ENCODE measurements around the gene TSGA10IP. TPM values are rescaled to one million over a fixed set of nuclear protein-coding genes. Genes with fewer than 3 reads are reported as not detected.

The TSGA10IP gene
- total and polyA plus RNA-seq, 9 donors = 0.09 to 0.19 (median 0.09) TPM; not detected in 4

DNA sequence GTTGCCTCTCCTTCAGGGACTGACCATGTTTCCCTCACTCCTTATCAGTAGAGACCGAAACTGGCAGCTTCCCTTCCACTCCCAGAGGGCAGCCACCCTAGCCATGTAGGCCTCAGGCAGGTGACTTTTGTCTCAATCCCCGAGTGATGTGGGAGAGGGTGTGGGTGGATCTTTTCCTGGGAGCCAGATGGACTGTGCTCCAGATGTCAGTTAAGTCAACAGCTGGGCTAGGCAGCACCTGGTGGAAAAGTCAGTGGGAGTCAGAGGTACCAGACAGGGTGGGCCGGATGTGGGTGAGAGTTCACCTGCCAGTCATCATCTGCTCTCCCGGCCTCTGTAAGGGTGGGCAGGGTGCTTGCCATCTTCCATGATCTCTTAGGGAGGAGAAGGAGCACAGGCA is 58.9 kb downstream of the TSGA10IP start:
- WGBS (ENCODE audit: insufficient coverage) = 90% methylated on average over 2 of the region's 4 CpGs
- H3K27ac ChIP-seq (ENCODE audit: low read length) = no peak overlapping the region
- peaks cover 4% of the 10 kb centered on the region for H3K27me3 ChIP-seq (ENCODE audit: control insufficient read depth, insufficient read depth, low read length)
- H3K4me1 ChIP-seq (ENCODE audit: control insufficient read depth, insufficient read depth, low read length) = peaks cover 18% of the 10 kb centered on the region
- peaks cover 34% of the 10 kb centered on the region for H3K36me3 ChIP-seq (ENCODE audit: control insufficient read depth, insufficient read depth, low read length)
- no peaks in the 10 kb centered on the region for H3K9me3 ChIP-seq (replicated peaks; ENCODE audit: control insufficient read depth, low read depth, low read length)
- DNase-seq = no peak
- H3K4me3 ChIP-seq (ENCODE audit: low read length) = no peak overlapping the region

DNA sequence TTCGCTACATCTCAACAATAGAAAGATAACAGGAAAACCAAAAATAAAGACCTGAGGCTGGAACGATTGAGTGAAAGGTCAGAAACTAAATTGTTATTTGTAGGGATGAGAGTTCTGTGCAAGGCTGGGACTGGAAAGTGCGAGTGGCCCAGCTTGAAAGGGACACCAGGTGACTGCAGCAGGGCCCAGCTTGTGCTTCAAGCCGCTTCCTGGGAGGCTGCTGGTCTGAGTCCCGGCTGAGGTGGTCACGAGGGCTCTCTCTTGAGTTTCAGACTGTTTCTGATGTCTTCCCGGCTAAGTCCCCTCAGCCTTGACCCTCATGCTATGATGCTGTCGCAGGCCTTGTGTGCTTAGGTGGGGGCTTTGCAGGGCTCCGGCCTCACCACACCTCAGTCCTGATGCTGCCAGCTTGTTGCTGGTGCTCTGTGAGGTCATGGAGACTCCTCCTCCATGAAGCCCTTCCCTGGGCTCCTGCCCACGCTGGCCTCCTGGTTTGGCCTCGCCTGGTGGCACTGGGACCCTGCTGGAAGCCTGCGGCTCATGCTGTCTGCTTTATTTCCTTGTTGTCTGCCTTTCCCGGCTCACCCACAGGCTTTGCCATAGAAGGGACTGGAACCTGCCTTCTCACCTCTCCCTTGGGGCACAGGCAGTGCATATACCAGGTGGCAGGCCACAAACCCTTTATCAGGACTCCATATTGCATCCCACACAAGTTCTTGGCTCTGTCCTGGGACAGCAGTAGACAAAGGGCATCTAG is 61.0 kb downstream of the TSGA10IP start:
- DNase-seq = no peak
- Histone ChIP-seq H3K27me3 (ENCODE audit: control insufficient read depth, insufficient read depth, low read length) (peaks cover 23% of the 10 kb centered on the region), H3K9me3 (replicated peaks; ENCODE audit: control insufficient read depth, low read depth, low read length) (no peaks in the 10 kb centered on the region), H3K36me3 (ENCODE audit: control insufficient read depth, insufficient read depth, low read length) (peaks cover 21% of the 10 kb centered on the region), H3K4me1 (ENCODE audit: control insufficient read depth, insufficient read depth, low read length) (peaks cover 11% of the 10 kb centered on the region), H3K4me3 (ENCODE audit: low read length) (no peak overlapping the region), H3K27ac (ENCODE audit: low read length) (no peak overlapping the region)
- WGBS (ENCODE audit: insufficient coverage) = 77% methylated on average over 11 of the region's 13 CpGs

DNA sequence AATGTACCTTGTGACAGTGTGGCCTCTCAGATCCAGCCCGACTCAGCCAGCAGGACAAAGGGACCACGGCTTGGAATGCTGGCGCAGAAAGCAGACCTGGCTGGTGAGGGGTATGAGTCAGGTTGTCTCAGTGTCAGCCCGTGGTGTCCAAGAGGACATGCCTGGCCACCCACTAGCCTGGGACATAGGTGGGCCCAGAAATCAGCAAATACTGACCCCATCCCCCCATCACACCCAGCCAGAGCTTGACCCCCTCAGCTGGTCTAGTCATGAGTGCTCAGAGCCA is 61.6 kb downstream of the TSGA10IP start:
- Histone ChIP-seq H3K9me3 (replicated peaks; ENCODE audit: control insufficient read depth, low read depth, low read length) (no peaks in the 10 kb centered on the region), H3K27ac (ENCODE audit: low read length) (no peak overlapping the region), H3K4me1 (ENCODE audit: control insufficient read depth, insufficient read depth, low read length) (peaks cover 10% of the 10 kb centered on the region), H3K27me3 (ENCODE audit: control insufficient read depth, insufficient read depth, low read length) (peaks cover 28% of the 10 kb centered on the region), H3K36me3 (ENCODE audit: control insufficient read depth, insufficient read depth, low read length) (peaks cover 21% of the 10 kb centered on the region), H3K4me3 (ENCODE audit: low read length) (no peak overlapping the region)
- DNase-seq = no peak
- 66% methylated on average over 3 of the region's 4 CpGs for WGBS (ENCODE audit: insufficient coverage)

DNA sequence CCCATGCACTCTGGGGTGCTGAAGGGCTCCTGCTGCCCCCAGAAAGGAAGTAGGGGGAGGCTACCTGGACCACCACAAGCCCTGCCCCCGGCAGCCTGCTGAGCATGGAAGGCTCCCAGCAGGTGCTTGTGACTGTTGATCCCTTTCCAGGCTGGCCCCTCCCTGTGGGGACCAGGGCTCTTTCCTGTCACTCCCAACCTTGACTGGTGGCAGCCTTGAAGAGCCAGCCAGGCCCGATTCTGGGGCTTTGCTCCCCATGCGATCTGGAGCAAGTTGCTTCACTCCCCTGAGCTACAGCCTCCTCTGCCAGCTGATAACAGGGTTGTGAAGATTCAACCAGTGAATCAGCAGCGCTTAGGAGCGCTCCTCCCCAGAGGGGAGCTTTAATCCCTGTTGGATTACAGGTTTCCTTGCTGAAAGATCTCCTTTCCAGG is 61.9 kb downstream of the TSGA10IP start:
- Histone ChIP-seq H3K27me3 (ENCODE audit: control insufficient read depth, insufficient read depth, low read length) (peaks cover 32% of the 10 kb centered on the region), H3K27ac (ENCODE audit: low read length) (no peak overlapping the region), H3K4me3 (ENCODE audit: low read length) (no peak overlapping the region), H3K9me3 (replicated peaks; ENCODE audit: control insufficient read depth, low read depth, low read length) (no peaks in the 10 kb centered on the region), H3K36me3 (ENCODE audit: control insufficient read depth, insufficient read depth, low read length) (peaks cover 21% of the 10 kb centered on the region), H3K4me1 (ENCODE audit: control insufficient read depth, insufficient read depth, low read length) (peaks cover 10% of the 10 kb centered on the region)
- WGBS (ENCODE audit: insufficient coverage) = 65% methylated on average over 2 of the region's 5 CpGs
- DNase-seq = no peak

DNA sequence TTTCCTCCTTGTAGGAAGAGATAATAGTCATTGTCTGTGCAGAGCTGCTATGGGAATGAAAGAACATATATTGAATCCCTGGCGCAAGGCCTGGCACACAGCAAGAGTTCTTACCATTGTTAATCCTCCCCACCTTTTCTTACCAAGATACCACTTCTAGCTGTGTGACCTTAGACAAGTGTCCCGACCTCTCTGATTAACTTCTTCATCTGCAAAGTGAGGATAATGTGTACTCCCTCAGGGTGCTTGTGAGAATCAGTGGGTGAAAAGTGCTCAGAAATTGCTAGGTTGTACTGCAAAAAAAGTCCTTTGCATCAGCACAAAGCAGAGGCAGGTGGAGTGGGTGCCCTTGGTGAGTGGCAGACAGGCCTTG is 62.8 kb downstream of the TSGA10IP start:
- Histone ChIP-seq H3K4me1 (ENCODE audit: control insufficient read depth, insufficient read depth, low read length) (peaks cover 6% of the 10 kb centered on the region), H3K4me3 (ENCODE audit: low read length) (no peak overlapping the region), H3K36me3 (ENCODE audit: control insufficient read depth, insufficient read depth, low read length) (peaks cover 21% of the 10 kb centered on the region), H3K27ac (ENCODE audit: low read length) (no peak overlapping the region), H3K27me3 (ENCODE audit: control insufficient read depth, insufficient read depth, low read length) (peaks cover 41% of the 10 kb centered on the region), H3K9me3 (replicated peaks; ENCODE audit: control insufficient read depth, low read depth, low read length) (no peaks in the 10 kb centered on the region)
- DNase-seq = no peak
- 100% methylated on average over 1 of the region's 2 CpGs for WGBS (ENCODE audit: insufficient coverage)

DNA sequence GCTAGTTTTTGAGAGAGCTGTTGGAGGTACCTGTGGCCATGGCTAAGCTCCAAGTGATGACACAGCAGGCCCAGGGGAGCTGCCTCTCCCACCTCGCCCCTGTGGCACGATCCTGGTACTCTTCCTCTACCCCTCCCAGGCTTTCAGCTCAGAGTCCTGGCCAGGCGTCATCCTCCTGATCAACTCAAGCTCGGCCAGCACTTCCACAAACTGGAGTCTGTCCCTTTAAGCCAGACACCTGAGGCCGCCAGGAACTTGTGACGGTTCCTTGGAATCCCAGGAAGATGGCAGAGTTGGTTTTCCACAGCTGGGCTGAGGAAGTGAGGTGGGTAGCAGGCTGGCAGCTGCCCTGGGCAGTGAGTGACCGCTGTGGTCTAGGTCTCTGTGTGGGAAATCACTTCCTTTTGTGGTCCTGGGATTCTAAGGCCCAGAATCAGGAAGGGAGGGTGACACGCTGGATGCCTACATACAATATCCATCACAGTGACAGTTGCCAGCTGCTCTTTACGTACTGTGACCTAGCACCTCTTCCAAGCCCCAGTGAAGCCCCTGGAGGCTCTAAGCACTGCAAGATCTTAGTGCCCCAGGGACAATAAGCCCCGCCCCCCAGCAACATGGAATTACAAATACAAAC is 63.3 kb downstream of the TSGA10IP start:
- H3K27ac ChIP-seq (ENCODE audit: low read length) = no peak overlapping the region
- no peak for DNase-seq
- H3K4me3 ChIP-seq (ENCODE audit: low read length) = no peak overlapping the region
- WGBS (ENCODE audit: insufficient coverage) = 36% methylated on average over 5 of the region's 10 CpGs
- peaks cover 21% of the 10 kb centered on the region for H3K36me3 ChIP-seq (ENCODE audit: control insufficient read depth, insufficient read depth, low read length)
- peaks cover 46% of the 10 kb centered on the region for H3K27me3 ChIP-seq (ENCODE audit: control insufficient read depth, insufficient read depth, low read length)
- peaks cover 1% of the 10 kb centered on the region for H3K4me1 ChIP-seq (ENCODE audit: control insufficient read depth, insufficient read depth, low read length)
- H3K9me3 ChIP-seq (replicated peaks; ENCODE audit: control insufficient read depth, low read depth, low read length) = no peaks in the 10 kb centered on the region

Other genes starting within 250 kb of the TSGA10IP start
- 40.4 TPM for gene KAT5, start 233.2 kb upstream of the TSGA10IP start, total RNA-seq
- 10 to 100 TPM; 31.1 to 45.4 (median 39.7) TPM for gene KAT5, start 233.2 kb upstream of the TSGA10IP start, polyA plus RNA-seq (ENCODE audit: insufficient read depth in 1 of 8, insufficient read length in 8 of 8, low replicate concordance in 1 of 8)
- 35.1 TPM for gene RNASEH2C, start 224.7 kb upstream of the TSGA10IP start, total RNA-seq
- 10 to 100 TPM; 23.3 to 37.8 (median 25.6) TPM for gene RNASEH2C, start 224.7 kb upstream of the TSGA10IP start, polyA plus RNA-seq (ENCODE audit: insufficient read depth in 1 of 8, insufficient read length in 8 of 8, low replicate concordance in 1 of 8)
- gene AP5B1, start 164.5 kb upstream of the TSGA10IP start, total RNA-seq = 1.6 TPM
- 1 to 10 TPM; 1.6 to 3.4 (median 2.2) TPM for gene AP5B1, start 164.5 kb upstream of the TSGA10IP start, polyA plus RNA-seq (ENCODE audit: insufficient read depth in 1 of 8, insufficient read length in 8 of 8, low replicate concordance in 1 of 8)
- gene OVOL1, start 158.4 kb upstream of the TSGA10IP start, total RNA-seq = not detected
- gene OVOL1, start 158.4 kb upstream of the TSGA10IP start, polyA plus RNA-seq (ENCODE audit: insufficient read depth in 1 of 8, insufficient read length in 8 of 8, low replicate concordance in 1 of 8) = 1 to 10 TPM in 1 of 8 donors, under 1 TPM in 2, not detected in 5; 0.32 to 1.7 (median 0.41) TPM
- gene SNX32, start 111.5 kb upstream of the TSGA10IP start, total RNA-seq = 0.98 TPM
- 1 to 10 TPM in 7 of 8 donors, under 1 TPM in 1; 1.00 to 2.6 (median 1.5) TPM for gene SNX32, start 111.5 kb upstream of the TSGA10IP start, polyA plus RNA-seq (ENCODE audit: insufficient read depth in 1 of 8, insufficient read length in 8 of 8, low replicate concordance in 1 of 8)
- gene CFL1, start 87.3 kb upstream of the TSGA10IP start, total RNA-seq = 436 TPM
- gene CFL1, start 87.3 kb upstream of the TSGA10IP start, polyA plus RNA-seq (ENCODE audit: insufficient read depth in 1 of 8, insufficient read length in 8 of 8, low replicate concordance in 1 of 8) = 100 to 1,000 TPM; 590 to 789 (median 728) TPM
- gene MUS81, start 85.0 kb upstream of the TSGA10IP start, total RNA-seq = 34.4 TPM
- gene MUS81, start 85.0 kb upstream of the TSGA10IP start, polyA plus RNA-seq (ENCODE audit: insufficient read depth in 1 of 8, insufficient read length in 8 of 8, low replicate concordance in 1 of 8) = 10 to 100 TPM; 35.7 to 49.5 (median 46.6) TPM
- gene EFEMP2, start 72.7 kb upstream of the TSGA10IP start, total RNA-seq = 73.9 TPM
- 100 to 1,000 TPM in 6 of 8 donors, 10 to 100 TPM in 2; 84.6 to 138 (median 116) TPM for gene EFEMP2, start 72.7 kb upstream of the TSGA10IP start, polyA plus RNA-seq (ENCODE audit: insufficient read depth in 1 of 8, insufficient read length in 8 of 8, low replicate concordance in 1 of 8)
- gene CTSW, start 65.6 kb upstream of the TSGA10IP start, total RNA-seq = 0.75 TPM
- gene CTSW, start 65.6 kb upstream of the TSGA10IP start, polyA plus RNA-seq (ENCODE audit: insufficient read depth in 1 of 8, insufficient read length in 8 of 8, low replicate concordance in 1 of 8) = 1 to 10 TPM in 2 of 8 donors, under 1 TPM in 6; 0.48 to 2.3 (median 0.72) TPM
- 47.1 TPM for gene FIBP, start 57.0 kb upstream of the TSGA10IP start, total RNA-seq
- 10 to 100 TPM; 52.9 to 63.8 (median 60.7) TPM for gene FIBP, start 57.0 kb upstream of the TSGA10IP start, polyA plus RNA-seq (ENCODE audit: insufficient read depth in 1 of 8, insufficient read length in 8 of 8, low replicate concordance in 1 of 8)
- gene CCDC85B, start 54.8 kb upstream of the TSGA10IP start, total RNA-seq = 14.2 TPM
- gene CCDC85B, start 54.8 kb upstream of the TSGA10IP start, polyA plus RNA-seq (ENCODE audit: insufficient read depth in 1 of 8, insufficient read length in 8 of 8, low replicate concordance in 1 of 8) = 10 to 100 TPM; 15.0 to 23.9 (median 21.8) TPM
- not detected for gene FOSL1, start 45.1 kb upstream of the TSGA10IP start, total RNA-seq
- under 1 TPM; 0.19 to 0.66 (median 0.46) TPM for gene FOSL1, start 45.1 kb upstream of the TSGA10IP start, polyA plus RNA-seq (ENCODE audit: insufficient read depth in 1 of 8, insufficient read length in 8 of 8, low replicate concordance in 1 of 8)
- 13.6 TPM for gene C11orf68, start 26.4 kb upstream of the TSGA10IP start, total RNA-seq
- gene C11orf68, start 26.4 kb upstream of the TSGA10IP start, polyA plus RNA-seq (ENCODE audit: insufficient read depth in 1 of 8, insufficient read length in 8 of 8, low replicate concordance in 1 of 8) = 10 to 100 TPM; 31.9 to 40.2 (median 36.8) TPM
- 74.4 TPM for gene DRAP1, start 26.1 kb upstream of the TSGA10IP start, total RNA-seq
- gene DRAP1, start 26.1 kb upstream of the TSGA10IP start, polyA plus RNA-seq (ENCODE audit: insufficient read depth in 1 of 8, insufficient read length in 8 of 8, low replicate concordance in 1 of 8) = 100 to 1,000 TPM in 2 of 8 donors, 10 to 100 TPM in 6; 73.4 to 105 (median 93.7) TPM
- 27.6 TPM for gene SART1, start 16.3 kb downstream of the TSGA10IP start, total RNA-seq
- gene SART1, start 16.3 kb downstream of the TSGA10IP start, polyA plus RNA-seq (ENCODE audit: insufficient read depth in 1 of 8, insufficient read length in 8 of 8, low replicate concordance in 1 of 8) = 10 to 100 TPM; 39.0 to 52.3 (median 42.9) TPM
- gene EIF1AD, start 56.7 kb downstream of the TSGA10IP start, total RNA-seq = 26.0 TPM
- gene EIF1AD, start 56.7 kb downstream of the TSGA10IP start, polyA plus RNA-seq (ENCODE audit: insufficient read depth in 1 of 8, insufficient read length in 8 of 8, low replicate concordance in 1 of 8) = 10 to 100 TPM; 15.9 to 21.3 (median 18.6) TPM
- gene BANF1, start 57.0 kb downstream of the TSGA10IP start, total RNA-seq = 35.7 TPM
- 100 to 1,000 TPM; 220 to 264 (median 246) TPM for gene BANF1, start 57.0 kb downstream of the TSGA10IP start, polyA plus RNA-seq (ENCODE audit: insufficient read depth in 1 of 8, insufficient read length in 8 of 8, low replicate concordance in 1 of 8)
- not detected for gene CST6, start 66.5 kb downstream of the TSGA10IP start, total RNA-seq
- 1 to 10 TPM in 1 of 8 donors, not detected in 7; 1.0 TPM for gene CST6, start 66.5 kb downstream of the TSGA10IP start, polyA plus RNA-seq (ENCODE audit: insufficient read depth in 1 of 8, insufficient read length in 8 of 8, low replicate concordance in 1 of 8)
- gene CATSPER1, start 81.0 kb downstream of the TSGA10IP start, total RNA-seq = 0.09 TPM
- under 1 TPM in 3 of 8 donors, not detected in 5; 0.16 to 0.19 (median 0.16) TPM for gene CATSPER1, start 81.0 kb downstream of the TSGA10IP start, polyA plus RNA-seq (ENCODE audit: insufficient read depth in 1 of 8, insufficient read length in 8 of 8, low replicate concordance in 1 of 8)
- gene GAL3ST3, start 103.7 kb downstream of the TSGA10IP start, total RNA-seq = 0.80 TPM
- gene GAL3ST3, start 103.7 kb downstream of the TSGA10IP start, polyA plus RNA-seq (ENCODE audit: insufficient read depth in 1 of 8, insufficient read length in 8 of 8, low replicate concordance in 1 of 8) = 1 to 10 TPM in 3 of 8 donors, under 1 TPM in 5; 0.22 to 1.7 (median 0.93) TPM
- gene SF3B2, start 106.9 kb downstream of the TSGA10IP start, total RNA-seq = 96.9 TPM
- 100 to 1,000 TPM; 124 to 168 (median 144) TPM for gene SF3B2, start 106.9 kb downstream of the TSGA10IP start, polyA plus RNA-seq (ENCODE audit: insufficient read depth in 1 of 8, insufficient read length in 8 of 8, low replicate concordance in 1 of 8)
- gene PACS1, start 124.8 kb downstream of the TSGA10IP start, total RNA-seq = 13.2 TPM
- 10 to 100 TPM; 25.9 to 41.3 (median 32.0) TPM for gene PACS1, start 124.8 kb downstream of the TSGA10IP start, polyA plus RNA-seq (ENCODE audit: insufficient read depth in 1 of 8, insufficient read length in 8 of 8, low replicate concordance in 1 of 8)